HG02840 (cell line): Measurements from ENCODE around the gene ZNF185.

Experiments used
- ATAC-seq: cut with Tn5 transposase; IDR thresholded peaks from one replicate; pipeline ENCODE4 v1.9.1; 2021; ENCODE audit warnings: mild to moderate bottlenecking, moderate library complexity, moderate number of reproducible peaks; ENCODE audit not compliant: unreplicated experiment, low FRiP score

ZNF185 gene

GRCh38 chrX:152913910-152914309, 16.0 kb downstream of the ZNF185 start:
- no peak for ATAC-seq

GRCh38 chrX:152915541-152916241, 17.8 kb downstream of the ZNF185 start:
- no peak for ATAC-seq

- ATAC-seq: no peak
These were observed 20.1 kb downstream of the ZNF185 start for GRCh38 chrX:152917656-152918579.

GRCh38 chrX:152918707-152919106, 20.8 kb downstream of the ZNF185 start:
- ATAC-seq: no peak

- no peak for ATAC-seq
These were observed 25.7 kb downstream of the ZNF185 start for GRCh38 chrX:152923599-152923998.

GRCh38 chrX:152925835-152926234, 28.0 kb downstream of the ZNF185 start:
- ATAC-seq: no peak

GRCh38 chrX:152926279-152926678, 28.4 kb downstream of the ZNF185 start:
- ATAC-seq: no peak

- no peak for ATAC-seq
These were observed 29.1 kb downstream of the ZNF185 start for GRCh38 chrX:152926923-152927322.

- no peak for ATAC-seq
These were observed 30.2 kb downstream of the ZNF185 start for GRCh38 chrX:152927858-152928760.

- ATAC-seq: no peak
These were observed 31.0 kb downstream of the ZNF185 start for GRCh38 chrX:152928761-152929400.

- no peak for ATAC-seq
These were observed 32.0 kb downstream of the ZNF185 start for GRCh38 chrX:152929898-152930297.

- ATAC-seq: no peak
These were observed 32.6 kb downstream of the ZNF185 start for GRCh38 chrX:152930516-152930915.

GRCh38 chrX:152932144-152932543, 34.3 kb downstream of the ZNF185 start:
- no peak for ATAC-seq

GRCh38 chrX:152932598-152933175, 34.8 kb downstream of the ZNF185 start:
- ATAC-seq: no peak

- ATAC-seq: no peak
These were observed 38.4 kb downstream of the ZNF185 start for GRCh38 chrX:152936306-152936705.

- no peak for ATAC-seq
These were observed 39.4 kb downstream of the ZNF185 start for GRCh38 chrX:152937236-152937635.

GRCh38 chrX:152941328-152942076, 43.6 kb downstream of the ZNF185 start:
- ATAC-seq: peak; percentile 84

- ATAC-seq: no peak
These were observed 44.2 kb downstream of the ZNF185 start for GRCh38 chrX:152942077-152942442.

- no peak for ATAC-seq
These were observed 46.0 kb downstream of the ZNF185 start for GRCh38 chrX:152943826-152944225.
